Measurements from ENCODE around the gene NUP133.
"Not testable (repeated sequence)": the region's sequence is repeated elsewhere in the genome, so short reads cannot be mapped to it uniquely, and the experiment has no call there.

The NUP133 gene

GRCh38 chr1:229403573-229403972 is 104.6 kb downstream of the NUP133 start:
- no peak overlapping the region for H3K27ac ChIP-seq

GRCh38 chr1:229402993-229403392 is 105.1 kb downstream of the NUP133 start:
- H3K27ac ChIP-seq, result no peak overlapping the region
- TF ChIP-seq CTCF (conservative IDR thresholded peaks at IDR 0.05) (no peak), ZFX (IDR thresholded peaks at IDR 0.05) (no peak)

More at GRCh38 chr1:229403573-229403972, 104.6 kb downstream of the NUP133 start:
- TF ChIP-seq ZFX (IDR thresholded peaks at IDR 0.05) (no peak), CTCF (conservative IDR thresholded peaks at IDR 0.05) (no peak)

- not testable (repeated sequence) for H3K27ac ChIP-seq
Measured at GRCh38 chr1:229402329-229402728, 105.8 kb downstream of the NUP133 start.

GRCh38 chr1:229397762-229398161 is 110.4 kb downstream of the NUP133 start:
- H3K27ac ChIP-seq, result no peak overlapping the region
- TF ChIP-seq ZFX (IDR thresholded peaks at IDR 0.05), result no peak
- no peak for TF ChIP-seq CTCF (conservative IDR thresholded peaks at IDR 0.05)

GRCh38 chr1:229396585-229397206 is 111.4 kb downstream of the NUP133 start:
- TF ChIP-seq CTCF (conservative IDR thresholded peaks at IDR 0.05) (no peak), ZFX (IDR thresholded peaks at IDR 0.05) (no peak)

GRCh38 chr1:229394517-229394916 is 113.6 kb downstream of the NUP133 start:
- not testable (repeated sequence) for H3K27ac ChIP-seq

More at GRCh38 chr1:229396585-229397206, 111.4 kb downstream of the NUP133 start:
- H3K27ac ChIP-seq, result no peak overlapping the region

GRCh38 chr1:229392936-229393335 is 115.2 kb downstream of the NUP133 start:
- TF ChIP-seq CTCF (conservative IDR thresholded peaks at IDR 0.05) (no peak), ZFX (IDR thresholded peaks at IDR 0.05) (no peak)

More at GRCh38 chr1:229392936-229393335, 115.2 kb downstream of the NUP133 start:
- no peak overlapping the region for H3K27ac ChIP-seq
